Activated naive CD4-positive, alpha-beta T cell treated with anti-CD3 and anti-CD28 coated beads for 36 hours (primary cell): ENCODE results near the gene PKNOX1. TPM values are rescaled to one million over a fixed set of nuclear protein-coding genes. Genes with fewer than 3 reads are reported as not detected.
"Not testable (repeated sequence)": the region's sequence is repeated elsewhere in the genome, so short reads cannot be mapped to it uniquely, and the experiment has no call there.

Experiments used
- CTCF ChIA-PET: fragments of 350-600 bp; sonication (Branson Sonifier 250); formaldehyde crosslinking; loops from one replicate; lab custom pipeline; 2021; ENCODE audit warnings: antibody characterized with exemption; lab: Charles Lee
- DNase-seq: peaks from one replicate; pipeline ENCODE4 v3.0.0-alpha.2; 2020
- H3K27ac Mint-ChIP-seq: one replicate; pipeline ENCODE4 v1.8.0; 2021; ENCODE audit warnings: mild to moderate bottlenecking, mixed read lengths
- H3K27me3 Mint-ChIP-seq: one replicate; pipeline ENCODE4 v1.8.0; 2021; ENCODE audit warnings: low read depth, mixed read lengths
- H3K36me3 Mint-ChIP-seq: one replicate; pipeline ENCODE4 v1.8.0; 2021; ENCODE audit warnings: low read depth, mixed read lengths
- H3K4me1 Mint-ChIP-seq: one replicate; pipeline ENCODE4 v1.8.0; 2021; ENCODE audit warnings: low read depth, mixed read lengths
- H3K4me3 Mint-ChIP-seq: one replicate; pipeline ENCODE4 v1.8.0; 2021; ENCODE audit warnings: mild to moderate bottlenecking, moderate library complexity, mixed read lengths
- H3K9me3 Mint-ChIP-seq: one replicate; pipeline ENCODE4 v1.8.0; 2021; ENCODE audit warnings: mixed read lengths
- intact Hi-C: fragments of 100-400 bp; cut with micrococcal nuclease; formaldehyde crosslinking; loops from one replicate; pipeline ENCODE4 v1.15.1; 2023
- total RNA-seq, 2 experiments: library from RNA; stranded (reverse); gene quantifications; one replicate each; pipeline ENCODE4 v1.2.3, GENCODE V29; 2021

Gene PKNOX1
- total RNA-seq, 2 experiments from 2014 or later, result 15.1 to 17.6 TPM

DNA sequence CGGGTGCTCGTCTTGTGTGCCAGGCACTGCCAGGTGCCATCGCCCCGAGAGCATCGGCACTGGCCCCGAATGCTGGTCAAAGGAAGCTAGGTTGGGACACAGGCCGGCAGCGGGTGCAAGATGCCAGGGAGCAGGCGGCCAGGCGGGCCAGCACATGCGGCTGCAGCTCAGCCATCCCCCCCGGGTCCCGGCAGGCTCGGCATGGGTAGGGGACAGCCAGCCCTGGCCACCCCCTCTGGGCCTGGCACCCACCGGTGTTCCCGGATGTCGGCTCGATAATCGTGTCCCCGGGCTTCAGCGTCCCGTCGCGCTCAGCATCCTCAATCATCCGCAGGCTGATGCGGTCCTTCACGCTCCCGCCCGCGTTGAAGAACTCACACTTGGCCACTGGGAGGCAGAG lies 91.6 kb downstream of the PKNOX1 start:
- H3K4me1 Mint-ChIP-seq, DNase-seq, CTCF ChIA-PET, intact Hi-C loops, H3K9me3 Mint-ChIP-seq, H3K27me3 Mint-ChIP-seq, H3K4me3 Mint-ChIP-seq, H3K27ac Mint-ChIP-seq, H3K36me3 Mint-ChIP-seq: not testable (repeated sequence)

GRCh38 chr21:43066690-43067089 lies 92.3 kb downstream of the PKNOX1 start:
- H3K27ac Mint-ChIP-seq, H3K4me3 Mint-ChIP-seq, H3K27me3 Mint-ChIP-seq, H3K36me3 Mint-ChIP-seq, DNase-seq, CTCF ChIA-PET, H3K9me3 Mint-ChIP-seq, intact Hi-C loops, H3K4me1 Mint-ChIP-seq: not testable (repeated sequence)

DNA sequence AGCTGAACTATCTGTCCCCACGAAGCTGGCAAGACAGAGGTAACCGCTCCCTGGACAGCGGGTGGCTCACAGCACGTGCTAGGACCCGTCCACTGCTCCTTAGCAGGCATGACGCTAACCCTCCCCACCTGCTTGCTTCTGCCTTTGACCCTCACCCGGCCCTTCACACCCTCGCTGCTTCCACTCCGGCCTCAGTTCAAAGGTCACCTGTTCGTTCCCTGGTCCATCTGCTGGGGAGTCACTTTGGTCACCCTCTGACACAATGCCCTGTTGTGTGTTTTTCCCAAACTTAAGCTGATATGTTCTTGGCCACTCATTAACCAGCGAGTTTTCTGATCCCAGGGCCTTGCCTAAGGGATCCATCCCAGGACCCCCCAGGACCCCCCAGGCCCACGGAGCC lies 93.7 kb downstream of the PKNOX1 start:
- H3K27me3 Mint-ChIP-seq, H3K4me3 Mint-ChIP-seq, H3K27ac Mint-ChIP-seq, H3K36me3 Mint-ChIP-seq, intact Hi-C loops, DNase-seq, H3K4me1 Mint-ChIP-seq, H3K9me3 Mint-ChIP-seq, CTCF ChIA-PET: not testable (repeated sequence)

GRCh38 chr21:43069682-43070081 lies 95.3 kb downstream of the PKNOX1 start:
- H3K27ac Mint-ChIP-seq, intact Hi-C loops, H3K9me3 Mint-ChIP-seq, H3K36me3 Mint-ChIP-seq, DNase-seq, CTCF ChIA-PET, H3K4me3 Mint-ChIP-seq, H3K27me3 Mint-ChIP-seq, H3K4me1 Mint-ChIP-seq: not testable (repeated sequence)

- H3K27ac Mint-ChIP-seq, H3K4me1 Mint-ChIP-seq, H3K4me3 Mint-ChIP-seq, CTCF ChIA-PET, DNase-seq, H3K27me3 Mint-ChIP-seq, intact Hi-C loops, H3K36me3 Mint-ChIP-seq, H3K9me3 Mint-ChIP-seq: not testable (repeated sequence)
Observed at GRCh38 chr21:43072742-43073141, 98.4 kb downstream of the PKNOX1 start.

DNA sequence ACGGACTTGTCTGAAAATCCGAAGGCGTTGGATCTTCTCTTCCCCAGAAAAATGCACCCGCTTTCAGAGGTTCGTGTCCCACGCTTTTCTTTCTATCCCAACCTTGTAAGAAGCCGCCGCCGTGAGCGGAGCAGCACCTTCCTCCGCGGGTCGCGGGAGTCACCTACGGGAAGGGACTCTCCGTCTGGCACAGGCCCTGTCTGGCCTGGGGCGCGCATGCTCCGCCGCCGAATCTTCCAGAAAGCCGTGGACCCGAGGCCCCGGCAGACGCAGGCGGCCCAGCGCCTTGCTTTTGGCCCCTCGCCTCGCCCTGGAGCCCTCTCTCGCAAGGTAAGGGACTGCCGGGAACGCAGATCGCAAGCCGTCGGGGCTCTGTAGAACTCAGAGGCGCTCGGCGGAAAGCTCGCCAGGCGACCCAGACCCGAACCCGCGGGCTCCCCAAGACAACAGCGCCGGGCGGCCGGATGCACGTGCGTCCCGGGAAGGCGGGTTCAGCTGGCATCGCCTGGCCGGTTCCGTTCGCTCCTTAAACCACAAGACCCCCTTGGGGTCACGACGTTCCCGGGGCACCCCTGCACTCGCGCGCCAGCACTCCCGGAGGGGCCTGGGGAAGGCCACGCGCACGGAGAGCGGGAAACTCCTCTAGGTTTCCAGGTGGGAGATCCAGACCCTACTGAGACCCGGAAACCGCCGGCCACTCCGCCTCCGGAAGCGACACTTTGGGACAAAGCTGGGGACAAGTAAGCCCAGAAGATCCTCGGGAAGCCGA lies 100.2 kb downstream of the PKNOX1 start:
- H3K36me3 Mint-ChIP-seq, DNase-seq, CTCF ChIA-PET, H3K9me3 Mint-ChIP-seq, H3K4me1 Mint-ChIP-seq, H3K27ac Mint-ChIP-seq, H3K4me3 Mint-ChIP-seq, H3K27me3 Mint-ChIP-seq, intact Hi-C loops: not testable (repeated sequence)

- intact Hi-C loops, H3K9me3 Mint-ChIP-seq, H3K4me3 Mint-ChIP-seq, H3K4me1 Mint-ChIP-seq, CTCF ChIA-PET, H3K36me3 Mint-ChIP-seq, H3K27ac Mint-ChIP-seq, H3K27me3 Mint-ChIP-seq, DNase-seq: not testable (repeated sequence)
Observed at GRCh38 chr21:43075170-43076022, 101.0 kb downstream of the PKNOX1 start, which contains the start of gene CBS. Gene CBS, minus strand, starts transcription at chr21:43075835. Its CDS starts 3,642 bp downstream, at chr21:43072193.

- H3K4me1 Mint-ChIP-seq, DNase-seq, intact Hi-C loops, H3K27me3 Mint-ChIP-seq, CTCF ChIA-PET, H3K27ac Mint-ChIP-seq, H3K4me3 Mint-ChIP-seq, H3K9me3 Mint-ChIP-seq, H3K36me3 Mint-ChIP-seq: not testable (repeated sequence)
Observed at GRCh38 chr21:43076023-43076637, 101.8 kb downstream of the PKNOX1 start.

- not testable (repeated sequence) for H3K27ac Mint-ChIP-seq
Observed at GRCh38 chr21:43076643-43077042, 102.3 kb downstream of the PKNOX1 start.

GRCh38 chr21:43082587-43083300 lies 108.4 kb downstream of the PKNOX1 start:
- H3K4me1 Mint-ChIP-seq, H3K9me3 Mint-ChIP-seq, H3K27me3 Mint-ChIP-seq, H3K36me3 Mint-ChIP-seq, H3K27ac Mint-ChIP-seq, H3K4me3 Mint-ChIP-seq, DNase-seq, intact Hi-C loops, CTCF ChIA-PET: not testable (repeated sequence)

More at GRCh38 chr21:43076643-43077042, 102.3 kb downstream of the PKNOX1 start:
- H3K9me3 Mint-ChIP-seq, CTCF ChIA-PET, intact Hi-C loops, H3K27me3 Mint-ChIP-seq, DNase-seq, H3K36me3 Mint-ChIP-seq, H3K4me1 Mint-ChIP-seq, H3K4me3 Mint-ChIP-seq: not testable (repeated sequence)
